ENCODE measurements around the gene OSBP2.

- TF ChIP-seq CTCF (conservative IDR thresholded peaks at IDR 0.05; ENCODE audit: low read length) (no peak), EZH2phosphoT487 (IDR thresholded peaks at IDR 0.05; ENCODE audit: borderline replicate concordance) (no peak)
Observed at GRCh38 chr22:30816413-30816812, 121.7 kb downstream of the OSBP2 start.

Data from Loucy (cell line).